Measurements from ENCODE around the gene CPD.
"Not testable (repeated sequence)": the region's sequence is repeated elsewhere in the genome, so short reads cannot be mapped to it uniquely, and the experiment has no call there.

Gene CPD

GRCh38 chr17:30450125-30451027, 71.6 kb downstream of the CPD start:
- H3K9ac ChIP-seq (ENCODE audit: low read depth, low read length): no peak overlapping the region
- no peaks in the 10 kb centered on the region for H3K9me3 ChIP-seq (ENCODE audit: control insufficient read depth, insufficient read depth, low read length)
- H3K4me1 ChIP-seq (ENCODE audit: insufficient read depth, low read length): no peaks in the 10 kb centered on the region
- H3K36me3 ChIP-seq (ENCODE audit: insufficient read depth, low read length): peaks cover 11% of the 10 kb centered on the region; the same call in 1 of the 2 replicates

DNA sequence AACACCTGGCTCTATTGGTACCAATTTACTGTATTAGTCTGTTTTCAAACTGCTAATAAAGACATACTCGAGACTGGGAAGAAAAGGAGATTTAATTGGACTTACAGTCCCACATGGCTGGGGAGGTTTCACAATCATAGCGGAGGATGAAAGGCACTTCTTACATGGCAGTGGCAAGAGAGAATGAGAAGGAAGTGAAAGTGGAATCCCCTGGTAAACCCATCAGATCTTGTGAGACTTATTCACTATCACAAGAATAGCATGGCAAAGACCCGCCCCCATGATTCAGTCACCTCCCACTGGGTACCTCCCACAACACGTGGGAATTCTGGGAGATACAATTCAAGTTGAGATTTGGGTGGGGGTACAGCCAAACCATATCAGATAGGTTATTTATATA, 75.9 kb downstream of the CPD start:
- Histone ChIP-seq H3K9me3 (ENCODE audit: control insufficient read depth, insufficient read depth, low read length) (no peaks in the 10 kb centered on the region), H3K36me3 (ENCODE audit: insufficient read depth, low read length) (peaks cover 11% of the 10 kb centered on the region; the same call in 1 of the 2 replicates), H3K4me1 (ENCODE audit: insufficient read depth, low read length) (no peaks in the 10 kb centered on the region), H3K9ac (ENCODE audit: low read depth, low read length) (no peak overlapping the region)

- peaks cover 5% of the 10 kb centered on the region for H3K36me3 ChIP-seq (ENCODE audit: insufficient read depth, low read length)
- no peaks in the 10 kb centered on the region for H3K9me3 ChIP-seq (ENCODE audit: control insufficient read depth, insufficient read depth, low read length)
- no peak overlapping the region for H3K9ac ChIP-seq (ENCODE audit: low read depth, low read length)
- no peaks in the 10 kb centered on the region for H3K4me1 ChIP-seq (ENCODE audit: insufficient read depth, low read length)
Observed at GRCh38 chr17:30458371-30458770, 79.6 kb downstream of the CPD start.

DNA sequence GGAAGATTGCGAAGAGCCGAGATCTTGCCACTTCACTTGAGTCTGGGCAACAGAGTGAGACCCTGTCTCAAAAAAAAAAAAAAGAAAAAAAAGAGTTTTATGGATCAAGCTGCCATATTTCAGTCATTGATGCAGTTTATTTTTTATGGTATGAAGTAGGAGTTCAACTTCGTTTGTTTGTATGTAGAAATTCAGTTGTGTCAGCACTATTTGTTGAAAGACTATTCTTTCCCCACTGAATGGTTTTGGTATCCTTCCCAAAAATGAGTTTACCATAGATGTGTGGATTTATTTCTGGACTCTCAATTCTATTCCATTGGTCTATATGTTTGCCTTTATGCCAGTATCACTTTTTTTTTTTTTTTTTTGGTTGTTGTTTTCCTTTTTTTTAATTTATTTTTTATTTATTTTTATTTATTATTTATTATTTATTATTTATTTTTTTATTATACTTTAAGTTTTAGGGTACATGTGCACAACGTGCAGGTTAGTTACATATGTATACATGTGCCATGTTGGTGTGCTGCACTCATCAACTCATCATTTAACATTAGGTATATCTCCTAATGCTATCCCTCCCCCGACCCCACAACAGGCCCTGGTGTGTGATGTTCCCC, 80.2 kb downstream of the CPD start:
- not testable (repeated sequence) for H3K4me1 ChIP-seq (ENCODE audit: insufficient read depth, low read length); H3K9ac ChIP-seq (ENCODE audit: low read depth, low read length); H3K36me3 ChIP-seq (ENCODE audit: insufficient read depth, low read length); H3K9me3 ChIP-seq (ENCODE audit: control insufficient read depth, insufficient read depth, low read length)

DNA sequence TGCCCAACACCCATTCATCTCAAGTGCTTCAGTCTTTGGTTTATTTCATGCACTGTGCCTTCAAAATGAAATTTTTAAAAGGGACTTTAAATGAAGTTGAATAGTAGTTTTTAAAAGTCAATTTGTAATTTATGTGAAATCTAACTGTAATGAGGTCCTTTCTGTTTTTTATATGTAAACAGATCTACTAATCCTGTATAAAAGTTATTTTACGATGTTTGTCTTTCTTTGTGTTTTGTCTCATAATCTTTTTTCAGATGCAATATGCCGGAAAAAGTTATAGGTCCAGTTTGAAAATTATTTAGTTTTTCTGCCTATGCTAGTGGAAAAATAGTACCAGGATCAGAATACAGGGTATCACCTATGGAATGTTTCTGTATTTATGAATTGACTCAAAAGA, 89.7 kb downstream of the CPD start:
- no peaks in the 10 kb centered on the region for H3K4me1 ChIP-seq (ENCODE audit: insufficient read depth, low read length)
- no peaks in the 10 kb centered on the region for H3K36me3 ChIP-seq (ENCODE audit: insufficient read depth, low read length)
- no peaks in the 10 kb centered on the region for H3K9me3 ChIP-seq (ENCODE audit: control insufficient read depth, insufficient read depth, low read length)
- no peak overlapping the region for H3K9ac ChIP-seq (ENCODE audit: low read depth, low read length)

DNA sequence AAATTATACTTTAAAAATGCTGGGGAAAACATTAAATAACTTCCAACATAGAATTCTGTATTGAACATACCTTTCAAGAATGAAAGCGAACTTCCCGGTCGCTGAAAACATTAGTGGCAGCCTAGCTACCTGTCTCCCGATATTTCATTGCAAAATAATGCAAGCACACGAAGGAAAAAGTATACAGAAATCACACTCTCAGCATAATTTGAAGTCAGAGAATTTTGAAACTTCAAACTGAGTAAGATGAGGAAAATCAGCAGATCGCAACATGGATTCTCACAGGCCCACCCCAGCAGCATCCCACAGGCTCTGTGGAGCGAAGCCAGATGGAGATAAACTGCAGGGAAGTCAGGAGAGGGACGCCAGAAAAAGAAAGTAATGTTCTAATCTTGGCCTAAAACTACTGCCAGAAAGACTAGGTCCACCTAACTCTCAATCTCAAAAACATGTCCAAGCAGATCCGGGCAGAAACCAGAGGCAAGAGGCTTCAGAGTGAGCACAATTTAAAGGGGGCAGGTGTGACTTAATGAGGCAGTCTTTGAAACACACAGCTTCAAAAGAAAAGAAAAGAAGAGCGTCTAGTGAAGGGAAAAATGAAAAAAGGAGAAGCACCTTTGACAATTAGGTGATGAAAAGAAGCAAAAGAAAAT, 93.6 kb downstream of the CPD start:
- Histone ChIP-seq H3K4me1 (ENCODE audit: insufficient read depth, low read length) (no peaks in the 10 kb centered on the region), H3K9me3 (ENCODE audit: control insufficient read depth, insufficient read depth, low read length) (no peaks in the 10 kb centered on the region), H3K9ac (ENCODE audit: low read depth, low read length) (no peak overlapping the region), H3K36me3 (ENCODE audit: insufficient read depth, low read length) (no peaks in the 10 kb centered on the region)

- Histone ChIP-seq H3K9ac (ENCODE audit: low read depth, low read length) (no peak overlapping the region), H3K36me3 (ENCODE audit: insufficient read depth, low read length) (no peaks in the 10 kb centered on the region), H3K4me1 (ENCODE audit: insufficient read depth, low read length) (no peaks in the 10 kb centered on the region), H3K9me3 (ENCODE audit: control insufficient read depth, insufficient read depth, low read length) (no peaks in the 10 kb centered on the region)
Observed at GRCh38 chr17:30475206-30475605, 96.5 kb downstream of the CPD start.

GRCh38 chr17:30476726-30477082, 98.0 kb downstream of the CPD start:
- Histone ChIP-seq H3K36me3 (ENCODE audit: insufficient read depth, low read length) (peaks cover 2% of the 10 kb centered on the region; the same call in 1 of the 2 replicates), H3K9me3 (ENCODE audit: control insufficient read depth, insufficient read depth, low read length) (no peaks in the 10 kb centered on the region), H3K9ac (ENCODE audit: low read depth, low read length) (peak overlapping the region; percentile 68; the same call in 1 of the 2 replicates), H3K4me1 (ENCODE audit: insufficient read depth, low read length) (no peaks in the 10 kb centered on the region)

DNA sequence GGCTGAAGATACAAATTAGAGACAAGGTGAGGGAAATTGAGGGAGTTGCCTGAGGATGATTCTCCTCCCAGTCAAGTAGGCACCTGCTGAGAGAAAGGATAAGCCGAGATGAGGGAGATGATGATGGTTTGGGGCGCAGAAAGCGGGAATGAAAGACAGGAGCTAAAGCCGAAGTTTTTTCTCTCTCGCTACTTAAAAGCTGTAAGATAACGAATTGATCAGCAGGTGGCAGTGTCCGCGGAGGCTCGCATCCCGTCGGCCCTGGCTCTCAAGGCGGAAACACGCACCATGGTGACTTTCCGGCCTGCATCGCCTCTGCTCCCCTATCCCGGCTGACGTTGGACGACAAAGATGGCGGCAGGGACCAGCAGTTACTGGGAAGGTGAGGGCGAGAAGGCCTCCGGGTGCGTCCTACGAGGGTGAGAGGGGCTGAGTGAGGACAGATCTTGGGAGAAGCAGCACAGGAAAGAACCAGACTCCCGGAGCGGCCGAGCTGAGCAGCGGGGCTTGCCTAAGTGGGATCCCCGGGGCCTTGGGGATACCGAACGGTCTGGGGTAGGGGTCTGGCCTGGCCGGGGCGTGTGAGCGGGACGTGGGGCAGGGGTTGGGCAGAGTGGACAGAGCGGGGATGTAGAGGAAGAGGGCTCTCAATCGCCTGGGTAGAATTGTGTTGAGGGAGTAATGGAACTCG, 98.5 kb downstream of the CPD start, which contains the start of gene GOSR1:
Gene GOSR1, plus strand, starts transcription at position 326 of the 691 bp plus-strand sequence. Its CDS starts 26 bp downstream, at position 352.
- H3K9me3 ChIP-seq (ENCODE audit: control insufficient read depth, insufficient read depth, low read length): no peaks in the 10 kb centered on the region
- H3K4me1 ChIP-seq (ENCODE audit: insufficient read depth, low read length): no peaks in the 10 kb centered on the region
- H3K36me3 ChIP-seq (ENCODE audit: insufficient read depth, low read length): peaks cover 2% of the 10 kb centered on the region; the same call in 1 of the 2 replicates
- H3K9ac ChIP-seq (ENCODE audit: low read depth, low read length): peak within 1 kb of the TSS; percentile 68

DNA sequence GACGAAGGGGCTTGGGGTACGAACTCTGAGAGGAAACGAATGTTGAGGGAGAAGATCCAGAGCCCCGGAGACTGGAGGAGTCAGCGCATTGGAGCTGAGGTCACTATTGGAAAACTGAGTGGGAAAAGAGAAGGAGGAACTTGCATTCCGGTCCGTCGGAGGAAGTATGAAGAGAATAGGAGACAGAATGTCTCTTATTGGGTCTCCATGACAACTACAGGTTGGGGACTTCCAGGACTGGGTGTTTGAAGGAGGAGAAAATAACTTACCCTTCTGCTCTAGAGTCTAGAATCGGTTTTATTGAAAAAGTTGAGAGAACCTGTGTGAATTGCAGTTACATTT, 99.0 kb downstream of the CPD start:
- no peaks in the 10 kb centered on the region for H3K9me3 ChIP-seq (ENCODE audit: control insufficient read depth, insufficient read depth, low read length)

GRCh38 chr17:30482555-30482954, 103.8 kb downstream of the CPD start:
- Histone ChIP-seq H3K36me3 (ENCODE audit: insufficient read depth, low read length) (peaks cover 14% of the 10 kb centered on the region), H3K4me1 (ENCODE audit: insufficient read depth, low read length) (no peaks in the 10 kb centered on the region), H3K9me3 (ENCODE audit: control insufficient read depth, insufficient read depth, low read length) (no peaks in the 10 kb centered on the region), H3K9ac (ENCODE audit: low read depth, low read length) (no peak overlapping the region)

More for the DNA sequence above, 99.0 kb downstream of the CPD start:
- Histone ChIP-seq H3K36me3 (ENCODE audit: insufficient read depth, low read length) (peaks cover 2% of the 10 kb centered on the region; the same call in 1 of the 2 replicates), H3K4me1 (ENCODE audit: insufficient read depth, low read length) (no peaks in the 10 kb centered on the region), H3K9ac (ENCODE audit: low read depth, low read length) (peak overlapping the region; percentile 68)

- no peak overlapping the region for H3K9ac ChIP-seq (ENCODE audit: low read depth, low read length)
- H3K4me1 ChIP-seq (ENCODE audit: insufficient read depth, low read length): no peaks in the 10 kb centered on the region
- H3K9me3 ChIP-seq (ENCODE audit: control insufficient read depth, insufficient read depth, low read length): no peaks in the 10 kb centered on the region
- H3K36me3 ChIP-seq (ENCODE audit: insufficient read depth, low read length): peaks cover 14% of the 10 kb centered on the region
Observed at GRCh38 chr17:30483159-30483558, 104.4 kb downstream of the CPD start.

DNA sequence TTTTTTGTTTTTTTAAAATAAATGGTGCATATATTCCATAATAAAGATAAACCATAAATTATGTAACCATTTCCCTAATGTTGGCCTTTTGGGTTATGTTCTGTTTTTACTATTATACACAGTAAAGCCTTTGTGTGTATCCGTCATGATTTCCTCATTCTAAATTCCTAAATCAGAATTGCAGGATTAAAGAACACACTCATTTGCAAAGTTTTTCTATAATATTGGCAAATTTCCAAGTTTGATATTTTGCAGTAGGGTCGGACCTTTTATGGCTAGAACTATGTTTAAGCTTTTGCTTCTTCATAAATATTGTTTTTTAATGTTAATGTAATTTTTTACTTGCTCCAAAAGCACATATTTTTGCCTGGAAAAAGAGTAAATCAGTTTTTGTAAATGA, 115.1 kb downstream of the CPD start:
- peaks cover 8% of the 10 kb centered on the region for H3K36me3 ChIP-seq (ENCODE audit: insufficient read depth, low read length)
- H3K9ac ChIP-seq (ENCODE audit: low read depth, low read length): no peak overlapping the region
- H3K9me3 ChIP-seq (ENCODE audit: control insufficient read depth, insufficient read depth, low read length): no peaks in the 10 kb centered on the region

GRCh38 chr17:30495586-30495985, 116.9 kb downstream of the CPD start:
- no peak overlapping the region for H3K9ac ChIP-seq (ENCODE audit: low read depth, low read length)
- no peaks in the 10 kb centered on the region for H3K4me1 ChIP-seq (ENCODE audit: insufficient read depth, low read length)
- H3K36me3 ChIP-seq (ENCODE audit: insufficient read depth, low read length): peaks cover 8% of the 10 kb centered on the region
- H3K9me3 ChIP-seq (ENCODE audit: control insufficient read depth, insufficient read depth, low read length): no peaks in the 10 kb centered on the region

More for the DNA sequence above, 115.1 kb downstream of the CPD start:
- H3K4me1 ChIP-seq (ENCODE audit: insufficient read depth, low read length): no peaks in the 10 kb centered on the region
